Psoas muscle (tissue), 8 donors: ENCODE measurements around the gene GPR78. TPM values are rescaled to one million over a fixed set of nuclear protein-coding genes. Genes with fewer than 3 reads are reported as not detected.

Source experiments
- ATAC-seq, 4 donors: fragments of 200-7000 bp; cut with Tn5 transposase; one replicate each; pipeline ENCODE4 v1.9.1; 2020; ENCODE audit warnings: moderate library complexity in 3 of 4, mild to moderate bottlenecking in 2 of 4
- DNase-seq, 2 donors: peaks; one replicate each; pipeline ENCODE4 v3.0.0-alpha.2; 2020
- H3K27ac ChIP-seq: fragments of 200-600 bp; one replicate; pipeline ENCODE4 v1.8.0; 2022
- H3K27me3 ChIP-seq, 3 donors: fragments of 200-600 bp in 1 of 3; one replicate each; pipeline versions ENCODE4 v1.6.1 to v1.8.0; 2013 to 2022; ENCODE audit warnings: low read length in 2 of 3, mild to moderate bottlenecking in 2 of 3, moderate library complexity in 1 of 3; ENCODE audit not compliant: insufficient read depth in 3 of 3
- H3K36me3 ChIP-seq, 2 donors: fragments of 200-600 bp in 1 of 2; one replicate each; pipeline versions ENCODE4 v1.6.1 to v1.8.0; 2013 to 2022; ENCODE audit warnings: low read depth in 1 of 2, mild to moderate bottlenecking in 1 of 2, moderate library complexity in 1 of 2; ENCODE audit not compliant: insufficient read depth in 1 of 2
- H3K4me1 ChIP-seq: fragments of 200-600 bp; one replicate; pipeline ENCODE4 v1.8.0; 2022
- H3K4me3 ChIP-seq: fragments of 200-600 bp; one replicate; pipeline ENCODE4 v1.8.0; 2022; ENCODE audit warnings: mild to moderate bottlenecking
- H3K9me3 ChIP-seq: fragments of 200-600 bp; one replicate; pipeline ENCODE4 v1.8.0; 2022
- CTCF ChIP-seq: fragments of 200-600 bp; IDR thresholded peaks from one replicate; pipeline ENCODE4 v1.8.0; 2022; ENCODE audit warnings: antibody characterized with exemption
- WGBS, 3 donors: extraction: QIAGEN DNeasy Blood & Tissue Kit; methylation state at CpG; one replicate each; pipeline versions ENCODE4 v1.1.6 to v1.1.7; 2013; 5-methylcytosine and 5-hydroxymethylcytosine counted together
- intact Hi-C, 2 donors: fragments of 100-400 bp; cut with DNase I; formaldehyde crosslinking; loops; one replicate each; pipeline versions ENCODE4 v1.11.0 to v1.14.2; 2022
- polyA plus RNA-seq, 3 donors: library from polyadenylated mRNA; stranded (reverse); fragments of 200-250 nt; gene quantifications; one replicate each; pipeline ENCODE4 v1.2.3, GENCODE V29; 2013
- total RNA-seq, 4 donors: library from RNA; stranded (reverse); fragmentation: NEBNext Ultra II Directional in 2 of 4; extraction: Animal tissue kit (Norgen Biotek cat#: 25700) in 2 of 4; gene quantifications; one replicate each; pipeline versions ENCODE4 v1.2.1 to v1.2.4, GENCODE V29; 2021 to 2023
- donor health status: healthy with polysubstance abuse.
- donor health status: DM: no; HTN: no; CAD: no; lungs with moderate emphysema.
- donor health status: Bipolar disorder and iron deficiency.
- donor health status: healthy.
- donor health status: DM: yes; HTN: yes; CAD: no.
- donor health status: DM: no; HTN: no; CAD: no.
- donor health status: DM: no; HTN: no; CAD: no.
- donor health status: DM: yes; HTN: yes; CAD: no.

Gene GPR78
- total and polyA plus RNA-seq, 7 donors, result not detected

GRCh38 chr4:8582016-8582415, 1.8 kb downstream of the GPR78 start:
- no peak for TF ChIP-seq CTCF
- peaks cover 0 to 79% (median 12%) of the 10 kb centered on the region in 3 donors for H3K27me3 ChIP-seq
- WGBS, 3 donors, result 49 to 51% (median 50%) methylated on average over 2 of the region's 2 CpGs

GRCh38 chr4:8582436-8582835, 2.2 kb downstream of the GPR78 start:
- Histone ChIP-seq H3K36me3 (no peaks in the 10 kb centered on the region), H3K4me3 (no peak overlapping the region), H3K27me3 (peaks cover 0 to 78% (median 14%) of the 10 kb centered on the region in 3 donors), H3K4me1 (no peaks in the 10 kb centered on the region), H3K9me3 (no peaks in the 10 kb centered on the region), H3K27ac (no peak overlapping the region)
- ATAC-seq (no peak), DNase-seq (peak in 1 of 2 donors; percentile 6)
- TF ChIP-seq CTCF, result no peak
- intact Hi-C loops, result no loop called here
- 84 to 88% (median 88%) methylated on average over 12 of the region's 12 CpGs for WGBS, 3 donors

More at GRCh38 chr4:8582016-8582415, 1.8 kb downstream of the GPR78 start:
- no peak for ATAC-seq
- Histone ChIP-seq H3K9me3 (no peaks in the 10 kb centered on the region), H3K27ac (no peak overlapping the region), H3K4me3 (no peak overlapping the region), H3K4me1 (no peaks in the 10 kb centered on the region), H3K36me3 (no peaks in the 10 kb centered on the region)
- DNase-seq, result peak in 1 of 2 donors; percentile 8
- intact Hi-C loops, result no loop called here

- Histone ChIP-seq H3K27me3 (peaks cover 0 to 83% (median 14%) of the 10 kb centered on the region in 3 donors), H3K9me3 (no peaks in the 10 kb centered on the region), H3K4me3 (no peak overlapping the region), H3K4me1 (no peaks in the 10 kb centered on the region), H3K36me3 (no peaks in the 10 kb centered on the region), H3K27ac (no peak overlapping the region)
- ATAC-seq (no peak), DNase-seq (peak in 1 of 2 donors; percentile 30)
- intact Hi-C loops, result no loop called here
- 66 to 73% (median 68%) methylated on average over 9 of the region's 9 CpGs for WGBS, 3 donors
- no peak for TF ChIP-seq CTCF
Observed at GRCh38 chr4:8582941-8583654, 2.9 kb downstream of the GPR78 start.

GRCh38 chr4:8583655-8584025, 3.4 kb downstream of the GPR78 start:
- no peak for TF ChIP-seq CTCF
- H3K27me3 ChIP-seq, result peaks cover 0 to 80% (median 14%) of the 10 kb centered on the region in 3 donors
- no peak overlapping the region for H3K4me3 ChIP-seq
- H3K9me3 ChIP-seq, result no peaks in the 10 kb centered on the region
- ATAC-seq (no peak), DNase-seq (no peak)
- no peaks in the 10 kb centered on the region for H3K36me3 ChIP-seq
- 63 to 71% (median 64%) methylated on average over 4 of the region's 4 CpGs for WGBS, 3 donors
- H3K27ac ChIP-seq, result no peak overlapping the region
- intact Hi-C loops, result no loop called here
- no peaks in the 10 kb centered on the region for H3K4me1 ChIP-seq

- Histone ChIP-seq H3K9me3 (no peaks in the 10 kb centered on the region), H3K36me3 (no peaks in the 10 kb centered on the region), H3K4me3 (no peak overlapping the region), H3K4me1 (no peaks in the 10 kb centered on the region), H3K27ac (no peak overlapping the region), H3K27me3 (peaks cover 0 to 85% (median 10%) of the 10 kb centered on the region in 3 donors)
- no peak for TF ChIP-seq CTCF
- WGBS, 3 donors, result 28 to 35% (median 30%) methylated on average over 6 of the region's 6 CpGs
- intact Hi-C loops, result no loop called here
- ATAC-seq, result no peak
- DNase-seq, result peak in 1 of 2 donors; percentile 17
Observed at GRCh38 chr4:8585186-8585585, 5.0 kb downstream of the GPR78 start.
